Effector CD4-positive, alpha-beta T cell (primary cell): Measurements from ENCODE around the gene OR2D2. TPM values are rescaled to one million over a fixed set of nuclear protein-coding genes. Genes with fewer than 3 reads are reported as not detected.
"Not testable (repeated sequence)": the region's sequence is repeated elsewhere in the genome, so short reads cannot be mapped to it uniquely, and the experiment has no call there.

Experiments
- DNase-seq: peaks from one replicate; pipeline ENCODE4 v3.0.0-alpha.2; 2020
- total RNA-seq: gene quantifications from one replicate; lab custom pipeline; 2026; lab: John Stamatoyannopoulos, UW

Gene OR2D2, protein sequence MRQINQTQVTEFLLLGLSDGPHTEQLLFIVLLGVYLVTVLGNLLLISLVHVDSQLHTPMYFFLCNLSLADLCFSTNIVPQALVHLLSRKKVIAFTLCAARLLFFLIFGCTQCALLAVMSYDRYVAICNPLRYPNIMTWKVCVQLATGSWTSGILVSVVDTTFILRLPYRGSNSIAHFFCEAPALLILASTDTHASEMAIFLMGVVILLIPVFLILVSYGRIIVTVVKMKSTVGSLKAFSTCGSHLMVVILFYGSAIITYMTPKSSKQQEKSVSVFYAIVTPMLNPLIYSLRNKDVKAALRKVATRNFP
- total RNA-seq: not detected

DNA sequence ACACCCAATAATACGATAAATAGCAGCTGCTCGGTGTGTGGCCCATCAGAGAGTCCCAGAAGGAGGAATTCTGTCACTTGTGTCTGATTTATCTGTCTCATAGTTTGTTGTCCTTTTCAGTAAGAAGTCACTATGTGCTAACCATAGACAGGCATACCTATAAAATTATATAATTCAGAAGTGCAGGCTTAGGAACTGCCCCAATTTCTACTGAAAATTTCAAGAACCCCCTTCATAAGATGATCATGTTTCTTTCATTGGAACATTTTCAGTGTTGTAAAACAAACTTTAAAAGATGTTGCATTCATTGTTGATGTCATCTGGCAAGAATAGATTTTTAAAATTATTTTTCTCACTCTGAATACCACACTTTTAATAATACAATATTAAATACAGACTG, at the start of gene OR2D2:
Gene OR2D2 (minus strand): TSS at position 101 of the 400 bp plus-strand sequence. CDS start 0 bp downstream, at position 101.
- no peak for DNase-seq

DNA sequence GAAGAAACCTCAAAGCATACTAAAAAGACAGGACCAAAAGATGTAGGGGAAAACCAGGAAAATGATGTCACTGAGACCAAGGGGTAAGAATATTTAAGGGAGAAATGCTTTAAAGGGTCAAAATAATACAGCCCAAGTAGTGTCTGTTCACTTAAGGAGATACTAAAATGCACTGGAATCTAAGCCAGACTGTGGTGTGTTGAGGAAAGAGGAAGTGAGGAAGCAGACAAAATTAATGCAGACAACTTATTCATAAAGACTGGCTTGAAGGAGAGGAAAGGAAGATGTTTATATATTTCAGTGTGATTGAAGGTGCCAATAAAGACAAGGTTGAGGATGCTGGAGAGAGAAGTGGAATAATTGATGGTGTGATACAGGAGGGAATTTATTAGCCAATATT, 49.7 kb upstream of the OR2D2 start:
- no peak for DNase-seq

DNA sequence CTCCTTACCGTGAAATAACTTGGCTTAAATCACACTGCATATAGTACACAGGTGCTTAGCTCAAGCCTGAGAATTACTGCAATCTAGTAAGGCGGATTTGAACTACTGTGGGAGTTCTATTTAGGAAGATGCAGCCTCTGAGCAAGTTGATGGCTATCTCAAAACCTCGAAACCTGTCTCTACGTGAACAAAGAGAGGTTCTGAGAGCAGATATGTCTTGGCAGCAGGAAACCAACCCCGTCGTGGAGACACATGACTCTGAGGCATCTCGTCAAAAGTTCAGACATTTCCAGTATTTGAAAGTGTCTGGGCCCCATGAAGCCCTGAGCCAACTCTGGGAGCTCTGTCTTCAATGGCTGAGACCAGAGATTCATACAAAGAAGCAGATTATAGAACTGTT, 39.8 kb upstream of the OR2D2 start:
- no peak for DNase-seq

DNA sequence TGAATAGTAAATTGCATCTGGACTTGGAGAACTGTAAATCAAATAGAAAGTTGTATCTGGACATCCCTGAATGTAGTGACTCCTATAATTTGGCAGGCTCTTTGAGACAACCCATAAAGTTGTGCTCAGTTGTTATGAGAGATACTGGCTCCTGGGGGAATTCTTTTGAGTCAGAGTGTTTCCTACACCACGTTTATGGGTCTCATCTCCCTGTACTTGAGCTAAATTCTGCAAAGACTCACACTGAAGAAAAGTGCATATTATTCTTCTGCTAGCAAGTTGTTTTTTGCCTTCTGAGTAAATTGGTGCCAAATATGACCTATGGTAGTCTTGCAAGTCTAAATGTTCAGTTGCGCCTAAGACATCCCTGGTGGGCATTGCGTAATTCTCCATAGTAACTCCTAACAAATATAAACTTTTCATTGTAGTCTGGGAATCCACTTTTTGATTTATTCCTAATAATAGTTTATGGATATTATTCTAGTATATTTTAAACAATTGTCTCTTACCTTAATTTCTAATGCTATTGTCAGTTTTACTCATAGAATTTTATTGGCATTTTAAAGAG, 38.9 kb upstream of the OR2D2 start:
- DNase-seq: no peak

DNA sequence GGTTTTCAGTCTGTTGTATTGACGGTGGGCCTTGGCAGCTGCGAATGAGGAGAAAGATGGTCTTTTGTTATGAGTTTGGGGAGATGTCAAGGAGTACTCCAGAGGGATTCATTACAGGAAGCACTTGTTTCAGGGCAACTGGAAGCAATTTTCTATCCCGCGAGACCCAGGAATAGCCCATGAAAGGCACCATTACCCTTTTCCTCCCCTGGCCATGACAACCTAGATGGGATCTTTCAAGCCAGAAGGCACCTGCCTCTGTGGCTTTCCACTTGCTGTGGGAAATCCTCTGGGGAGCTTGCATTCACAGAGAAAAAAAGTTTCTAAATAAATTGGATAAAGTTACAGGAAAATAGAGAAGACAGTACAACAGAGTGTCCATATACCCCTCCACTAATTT, 36.6 kb upstream of the OR2D2 start:
- no peak for DNase-seq

DNA sequence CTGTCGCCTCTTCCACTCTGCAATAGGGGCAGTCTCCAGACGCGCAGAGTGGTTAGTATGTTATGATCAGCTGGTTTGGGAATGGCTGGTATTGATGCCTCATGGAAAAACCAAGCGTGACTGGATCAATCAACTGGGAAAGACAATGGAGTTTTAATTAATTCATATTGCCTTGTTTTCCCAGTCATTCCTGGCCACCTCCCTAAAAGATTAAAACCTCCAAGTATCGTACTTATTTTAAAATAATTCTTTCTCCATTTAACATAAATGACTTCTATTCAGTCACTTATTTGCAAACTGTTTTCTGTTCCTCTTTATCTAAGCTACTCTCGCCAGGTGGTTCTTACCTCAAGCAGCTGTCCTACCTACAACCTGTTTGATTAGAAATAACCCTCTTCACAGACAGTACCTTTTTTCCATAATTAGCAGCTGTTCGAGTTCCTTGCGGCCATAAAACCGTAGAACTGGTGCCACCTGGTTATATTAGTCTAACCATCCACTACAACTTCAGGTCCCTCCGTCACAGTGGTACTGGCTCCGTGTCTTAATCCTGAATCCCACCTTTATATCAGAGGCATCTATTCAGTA, 34.8 kb upstream of the OR2D2 start:
- no peak for DNase-seq

DNA sequence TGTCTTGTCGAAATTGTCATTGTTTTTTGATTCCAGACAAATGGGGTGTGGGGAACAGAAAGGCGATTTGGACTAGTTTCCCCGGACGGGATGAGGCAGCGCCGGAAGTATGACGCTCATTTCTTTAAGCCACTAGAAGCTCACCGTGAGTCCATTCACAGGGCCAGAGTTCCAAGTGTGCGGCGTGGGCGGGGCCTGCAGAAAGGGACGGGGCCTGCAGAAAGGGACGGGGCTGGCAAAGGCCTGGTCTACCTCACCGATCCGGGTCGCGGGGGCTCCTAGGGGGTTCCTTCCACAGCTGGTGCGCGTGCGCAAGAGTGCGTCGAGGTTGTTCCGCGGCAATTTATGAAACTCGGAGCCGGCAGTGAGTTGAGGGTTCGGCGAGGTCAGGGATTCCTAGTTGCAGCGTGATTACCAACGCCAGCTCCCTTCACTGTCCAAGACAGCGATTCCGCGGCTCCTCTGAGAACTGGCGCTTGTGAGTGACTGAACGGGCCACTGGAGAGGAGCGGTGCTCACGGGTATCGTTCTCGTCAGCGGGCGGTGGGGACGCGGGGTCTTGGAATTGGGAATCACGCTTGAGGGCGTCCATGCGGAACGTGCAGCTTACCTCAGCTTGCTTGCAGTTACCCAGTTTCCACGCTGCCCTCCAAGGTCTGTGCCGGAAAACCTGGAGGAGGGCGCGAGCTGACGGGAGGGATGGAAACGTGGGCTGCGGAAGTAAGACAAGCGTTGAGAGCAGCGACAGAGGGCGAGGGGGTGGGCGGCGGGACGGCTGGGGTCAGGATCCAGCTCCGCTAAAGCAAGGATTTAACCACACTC, 34.1 kb upstream of the OR2D2 start, which contains the start of gene ZNF215:
Gene ZNF215 (plus strand): TSS at position 219 of the 822 bp plus-strand sequence. CDS start 5,847 bp downstream, outside the sequence.
- DNase-seq: no peak

DNA sequence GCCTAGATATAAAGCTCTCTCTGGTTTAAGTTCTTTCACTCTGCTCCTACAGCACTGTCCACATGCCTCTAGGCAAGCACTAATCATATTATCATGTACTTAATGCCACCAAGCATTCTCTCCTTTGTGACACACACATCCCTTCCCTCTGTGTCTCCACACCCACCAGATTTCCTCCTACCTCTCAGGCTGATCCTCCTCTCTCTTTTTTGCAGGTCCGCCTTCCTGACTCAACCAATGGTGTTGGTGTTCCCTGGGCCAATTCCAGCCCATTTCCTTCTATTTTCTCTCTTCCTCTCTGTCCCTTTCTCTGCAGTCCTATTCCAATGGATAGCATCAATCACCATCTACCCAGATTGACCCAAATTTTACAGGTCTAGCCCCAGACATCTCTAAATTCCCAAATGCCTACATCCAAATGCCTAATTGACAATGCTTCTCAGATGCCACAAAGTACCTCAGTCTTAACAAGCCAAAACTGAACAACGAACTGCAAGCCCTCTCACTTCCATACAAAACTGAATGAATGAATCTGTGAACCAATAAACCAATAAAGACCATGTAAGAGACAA, 33.4 kb upstream of the OR2D2 start:
- DNase-seq: no peak

DNA sequence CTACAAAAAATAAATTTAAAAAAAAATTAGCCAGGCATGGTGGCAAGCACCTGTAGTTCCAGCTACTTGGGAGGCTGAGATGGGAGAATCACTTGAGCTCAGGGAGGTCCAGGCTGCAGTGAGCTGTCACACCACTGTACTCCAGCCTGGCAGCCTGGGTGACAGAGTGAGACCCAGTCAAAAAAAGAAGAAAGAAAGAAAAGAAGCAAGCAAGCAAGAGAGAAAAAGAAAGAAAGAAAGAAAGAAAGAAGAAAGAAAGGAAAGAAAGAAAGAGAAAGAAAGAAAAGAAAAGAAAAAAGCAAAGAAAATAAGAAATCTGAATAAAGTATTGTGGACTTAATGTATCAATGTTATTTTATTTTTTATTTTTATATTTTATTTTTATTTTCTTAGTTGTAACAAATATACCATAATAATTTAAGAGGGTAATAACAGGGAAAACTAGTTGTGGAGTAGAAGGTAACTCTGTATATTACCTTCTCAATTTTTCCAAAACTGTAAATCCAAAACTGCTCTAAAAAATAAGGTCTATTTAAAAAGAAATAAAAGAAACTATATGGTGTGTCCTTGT, 32.8 kb upstream of the OR2D2 start:
- DNase-seq: no peak

DNA sequence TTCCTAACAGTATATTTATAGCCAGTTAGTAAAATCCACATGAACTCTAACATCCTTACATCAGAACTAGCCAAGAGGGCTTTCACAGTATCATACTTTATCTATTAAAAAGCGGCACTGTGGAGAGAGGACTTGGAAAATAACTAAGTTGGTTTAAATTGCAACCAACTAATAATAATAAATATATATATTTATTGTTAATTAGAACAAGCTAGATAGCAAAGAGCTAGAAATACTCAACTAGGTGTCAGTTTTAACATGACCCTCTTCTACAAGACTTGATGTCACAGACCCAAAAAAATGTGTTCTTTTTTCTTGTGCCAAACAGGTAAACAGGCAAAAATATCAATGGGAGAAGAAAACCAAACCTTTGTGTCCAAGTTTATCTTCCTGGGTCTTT, 28.4 kb upstream of the OR2D2 start, which contains the start of gene OR2D3:
Gene OR2D3 (plus strand): TSS at position 301 of the 400 bp plus-strand sequence. CDS start 0 bp downstream, at position 301.
- no peak for DNase-seq

DNA sequence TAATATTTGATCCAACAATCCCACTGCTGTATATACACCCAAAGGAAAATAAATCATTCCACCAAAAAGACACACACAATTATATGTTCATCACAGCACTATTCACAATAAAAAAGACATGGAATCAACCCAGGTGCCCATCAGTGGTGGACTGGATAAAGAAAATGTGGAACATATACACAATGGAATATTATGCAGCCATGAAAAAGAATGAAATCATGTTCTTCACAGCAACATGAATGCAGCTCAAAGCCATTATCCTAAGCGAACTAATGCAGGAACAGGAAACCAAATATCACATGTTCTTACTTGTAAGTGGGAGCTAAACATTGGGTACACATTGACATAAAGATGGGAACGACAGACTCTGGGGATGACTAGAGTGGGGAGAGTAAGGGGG, 27.4 kb upstream of the OR2D2 start:
- DNase-seq: no peak

DNA sequence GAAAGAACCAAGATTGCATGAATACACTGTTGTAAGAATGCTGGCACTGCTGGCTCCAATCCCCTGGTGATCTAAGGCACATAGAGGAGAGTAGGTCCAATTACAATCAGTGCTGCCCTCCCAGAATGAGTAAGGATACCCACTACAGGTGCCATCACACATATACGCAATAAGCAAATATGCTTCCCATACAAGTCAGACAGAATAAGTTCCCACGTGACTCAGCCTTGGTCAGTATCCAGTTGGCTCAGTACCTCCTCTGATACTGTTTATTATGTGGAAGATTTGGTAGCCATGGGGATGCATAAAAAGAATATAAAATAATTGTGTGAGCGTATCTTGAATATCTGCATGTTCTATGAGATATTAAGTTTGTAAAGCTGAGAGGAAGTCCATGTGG, 19.6 kb upstream of the OR2D2 start:
- no peak for DNase-seq

DNA sequence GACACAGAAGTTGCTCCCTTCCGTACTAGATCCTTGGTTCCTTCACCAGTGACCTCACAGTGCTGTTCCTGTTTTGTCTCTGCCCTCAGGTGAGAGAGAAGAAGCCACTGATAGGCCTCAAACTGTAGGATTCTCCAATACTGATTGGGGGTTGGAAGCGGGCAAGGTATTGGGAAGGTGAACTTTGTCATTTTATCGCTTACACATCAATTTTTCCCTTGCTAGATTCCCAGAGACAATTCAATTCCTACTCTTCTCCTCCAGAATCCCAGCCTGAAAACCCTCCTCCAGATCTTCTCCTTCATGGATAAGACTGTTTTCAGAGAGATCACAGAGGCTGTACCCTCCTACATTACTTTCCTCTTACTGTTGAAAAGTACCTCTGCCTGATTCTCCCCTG, 19.1 kb upstream of the OR2D2 start:
- no peak for DNase-seq

DNA sequence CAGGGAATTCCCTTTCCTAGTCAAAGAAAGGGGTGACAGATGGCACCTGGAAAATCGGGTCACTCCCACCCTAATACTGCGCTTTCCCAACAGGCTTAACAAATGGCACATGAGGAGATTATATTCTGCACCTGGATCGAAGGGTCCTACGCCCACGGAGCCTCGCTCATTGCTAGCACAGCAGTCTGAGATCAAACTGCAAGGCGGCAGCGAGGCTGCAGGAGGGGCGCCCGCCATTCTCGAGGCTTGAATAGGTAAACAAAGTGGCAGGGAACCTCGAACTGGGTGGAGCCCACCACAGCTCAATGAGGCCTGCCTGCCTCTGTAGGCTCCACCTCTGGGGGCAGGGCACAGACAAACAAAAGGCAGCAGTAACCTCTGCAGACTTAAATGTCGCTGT, 12.5 kb upstream of the OR2D2 start:
- DNase-seq: not testable (repeated sequence)

DNA sequence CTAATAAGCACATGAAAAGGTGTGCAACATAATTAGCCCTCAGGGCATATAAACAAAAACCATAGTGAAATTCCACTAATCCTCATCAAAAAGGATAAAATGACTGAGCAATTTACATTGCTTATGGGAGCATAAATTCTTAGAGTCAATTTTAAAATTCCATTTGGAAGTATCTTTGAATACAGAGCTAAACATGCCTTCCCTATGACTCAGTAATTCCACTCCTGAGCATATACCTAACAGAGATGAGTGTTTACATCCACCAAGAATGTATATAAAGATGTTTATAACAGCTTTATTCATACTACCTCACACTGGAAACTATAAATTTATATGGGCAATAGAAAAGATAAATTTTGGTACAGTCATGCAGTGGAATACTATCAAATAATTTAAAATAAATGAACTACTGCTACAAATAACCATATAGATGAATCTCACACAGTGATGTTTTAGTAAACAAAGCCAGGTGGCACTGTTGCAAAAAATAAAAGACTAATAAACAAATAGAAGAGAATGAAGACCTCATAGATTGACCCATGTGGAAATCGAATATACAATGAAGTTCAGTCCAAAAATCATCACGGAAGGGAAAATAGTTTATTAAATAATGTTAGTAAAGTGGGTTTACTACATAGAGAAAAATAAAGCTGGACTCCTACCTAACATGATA, 8.2 kb upstream of the OR2D2 start:
- no peak for DNase-seq

DNA sequence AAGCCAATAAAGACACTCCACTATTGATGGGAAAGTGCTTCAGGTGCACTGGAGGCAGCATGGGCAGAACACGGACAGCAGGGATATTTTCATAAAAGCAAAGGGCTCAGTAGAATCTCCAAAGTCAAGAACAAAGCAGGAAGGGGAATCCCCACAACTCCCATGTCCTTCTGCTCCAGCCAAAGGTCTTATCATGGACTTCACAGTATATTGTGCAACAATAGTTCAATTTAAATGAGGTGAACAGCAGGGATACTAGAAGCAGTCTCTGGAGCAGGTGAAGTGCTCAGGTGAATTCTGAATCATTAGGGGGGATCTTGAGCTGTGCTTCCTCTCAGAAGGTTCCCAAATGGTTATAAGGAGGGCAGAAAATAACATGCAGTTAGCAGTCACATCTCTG, 6.6 kb upstream of the OR2D2 start:
- no peak for DNase-seq

DNA sequence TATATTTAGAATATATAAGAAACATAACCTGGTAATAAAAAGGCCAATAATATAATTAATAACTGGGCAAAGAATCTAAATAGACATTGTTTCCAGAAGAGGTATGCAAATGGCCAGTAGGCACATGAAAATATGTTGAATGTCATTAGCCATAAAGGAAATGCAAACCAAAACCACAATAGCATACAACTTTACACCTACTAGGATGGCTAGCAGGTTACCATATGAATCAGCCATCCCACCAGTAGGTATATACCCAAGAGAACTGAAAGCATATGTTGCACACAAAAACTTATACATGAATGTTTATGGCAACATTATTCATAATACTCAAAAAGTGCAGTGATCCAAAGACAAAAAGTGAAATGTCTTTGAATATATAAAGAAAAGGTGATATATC, 2.7 kb upstream of the OR2D2 start:
- DNase-seq: no peak

DNA sequence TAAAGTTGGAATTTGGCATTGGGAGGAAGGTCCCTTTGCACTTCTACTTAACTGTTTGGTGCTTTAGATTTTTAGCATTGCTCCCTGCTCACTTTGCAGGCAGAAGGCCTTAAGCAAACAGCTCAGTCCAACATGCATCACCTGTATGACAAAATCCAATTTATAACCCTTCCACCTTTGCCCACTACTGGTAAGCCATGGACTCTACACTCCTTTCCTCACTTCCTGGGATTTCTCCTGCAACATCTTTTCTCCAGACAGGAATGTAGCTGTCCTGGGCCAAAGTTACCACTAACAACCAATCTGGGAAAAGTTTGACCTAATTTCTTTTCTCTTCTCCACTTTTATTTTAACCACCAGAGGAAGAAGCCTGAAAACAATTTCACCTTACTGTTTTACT, 1.8 kb upstream of the OR2D2 start:
- no peak for DNase-seq

DNA sequence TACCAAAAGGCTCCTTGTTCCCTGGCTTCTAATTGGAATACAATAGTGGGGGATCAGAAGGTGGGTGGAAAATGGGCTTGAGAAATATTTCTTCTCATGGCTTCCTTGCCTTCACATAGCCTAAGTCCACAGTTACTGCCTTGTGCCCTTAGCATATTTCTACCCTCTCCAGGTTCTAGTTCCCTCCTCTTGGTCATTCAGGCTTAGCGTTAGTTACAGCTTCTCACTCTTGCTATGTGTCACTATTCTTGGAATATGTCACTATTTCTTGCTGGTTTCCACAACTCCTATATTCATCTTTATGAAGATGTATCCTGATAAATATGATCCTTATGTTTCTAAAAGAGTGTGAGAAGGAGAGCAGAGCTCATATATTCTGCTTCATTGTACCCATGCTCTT, 2.5 kb downstream of the OR2D2 start:
- no peak for DNase-seq

DNA sequence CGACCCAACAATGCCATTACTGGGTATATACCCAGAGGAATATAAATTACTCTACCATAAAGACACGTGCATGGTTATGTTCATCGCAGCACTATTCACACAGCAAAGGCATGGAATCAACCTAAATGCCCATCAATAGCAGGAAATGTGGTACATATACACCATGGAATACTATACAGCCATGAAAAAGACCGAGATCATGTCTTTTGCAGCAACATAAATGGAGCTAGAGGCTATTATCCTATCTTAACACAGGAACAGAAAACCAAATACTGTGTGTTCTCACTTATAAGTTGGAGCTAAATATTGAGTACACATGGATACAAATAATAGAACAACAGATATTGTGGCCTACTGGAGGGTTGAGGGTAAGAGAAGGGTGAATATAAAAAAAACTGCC, 3.5 kb downstream of the OR2D2 start:
- DNase-seq: no peak

DNA sequence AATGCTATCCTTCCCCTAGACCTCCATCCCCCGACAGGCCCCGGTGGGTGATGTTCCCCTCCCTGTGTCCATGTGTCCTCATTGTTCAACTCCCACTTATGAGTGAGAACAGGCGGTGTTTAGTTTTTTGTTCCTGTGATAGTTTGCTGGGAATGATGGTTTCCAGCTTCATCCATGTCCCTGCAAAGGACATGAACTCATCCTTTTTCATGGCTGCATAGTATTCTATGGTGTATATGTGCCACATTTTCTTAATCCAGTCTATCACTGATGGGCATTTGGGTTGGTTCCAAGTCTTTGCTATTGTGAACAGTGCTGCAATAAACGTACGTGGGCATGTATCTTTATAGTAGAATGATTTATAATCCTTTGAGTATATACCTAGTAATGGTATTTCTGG, 4.6 kb downstream of the OR2D2 start:
- DNase-seq: not testable (repeated sequence)

DNA sequence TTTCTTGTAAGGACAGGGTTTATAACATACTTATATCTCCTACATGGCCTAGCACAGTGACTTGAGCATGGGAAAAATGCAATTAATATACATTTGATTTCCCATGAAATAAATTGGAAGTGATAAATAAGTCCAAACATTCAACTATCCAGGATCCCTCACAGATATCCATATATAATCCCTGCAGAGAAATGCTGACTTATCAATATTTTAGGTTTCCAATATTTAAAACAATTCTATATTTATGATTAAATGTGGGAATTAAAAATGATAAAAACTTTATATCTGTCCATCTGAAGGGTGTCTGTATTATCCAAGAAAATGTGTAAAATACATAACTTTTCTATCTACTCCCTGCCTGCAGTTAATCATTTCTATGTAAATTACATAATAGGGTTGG, 9.5 kb downstream of the OR2D2 start:
- DNase-seq: no peak
